Smooth muscle cell of the coronary artery (primary cell): ENCODE measurements around the gene TRAF5. TPM values are rescaled to one million over a fixed set of nuclear protein-coding genes. Genes with fewer than 3 reads are reported as not detected.

Source experiments
- total RNA-seq: library from RNA; depleted of rRNA; stranded (reverse); fragments of >200 nt; gene quantifications from 2 replicates; pipeline ENCODE4 v1.2.3, GENCODE V29; 2014; ENCODE audit warnings: low replicate concordance

TRAF5 gene, protein sequence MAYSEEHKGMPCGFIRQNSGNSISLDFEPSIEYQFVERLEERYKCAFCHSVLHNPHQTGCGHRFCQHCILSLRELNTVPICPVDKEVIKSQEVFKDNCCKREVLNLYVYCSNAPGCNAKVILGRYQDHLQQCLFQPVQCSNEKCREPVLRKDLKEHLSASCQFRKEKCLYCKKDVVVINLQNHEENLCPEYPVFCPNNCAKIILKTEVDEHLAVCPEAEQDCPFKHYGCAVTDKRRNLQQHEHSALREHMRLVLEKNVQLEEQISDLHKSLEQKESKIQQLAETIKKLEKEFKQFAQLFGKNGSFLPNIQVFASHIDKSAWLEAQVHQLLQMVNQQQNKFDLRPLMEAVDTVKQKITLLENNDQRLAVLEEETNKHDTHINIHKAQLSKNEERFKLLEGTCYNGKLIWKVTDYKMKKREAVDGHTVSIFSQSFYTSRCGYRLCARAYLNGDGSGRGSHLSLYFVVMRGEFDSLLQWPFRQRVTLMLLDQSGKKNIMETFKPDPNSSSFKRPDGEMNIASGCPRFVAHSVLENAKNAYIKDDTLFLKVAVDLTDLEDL
- total RNA-seq: 5.0 and 15.3 TPM in 2 replicates

DNA sequence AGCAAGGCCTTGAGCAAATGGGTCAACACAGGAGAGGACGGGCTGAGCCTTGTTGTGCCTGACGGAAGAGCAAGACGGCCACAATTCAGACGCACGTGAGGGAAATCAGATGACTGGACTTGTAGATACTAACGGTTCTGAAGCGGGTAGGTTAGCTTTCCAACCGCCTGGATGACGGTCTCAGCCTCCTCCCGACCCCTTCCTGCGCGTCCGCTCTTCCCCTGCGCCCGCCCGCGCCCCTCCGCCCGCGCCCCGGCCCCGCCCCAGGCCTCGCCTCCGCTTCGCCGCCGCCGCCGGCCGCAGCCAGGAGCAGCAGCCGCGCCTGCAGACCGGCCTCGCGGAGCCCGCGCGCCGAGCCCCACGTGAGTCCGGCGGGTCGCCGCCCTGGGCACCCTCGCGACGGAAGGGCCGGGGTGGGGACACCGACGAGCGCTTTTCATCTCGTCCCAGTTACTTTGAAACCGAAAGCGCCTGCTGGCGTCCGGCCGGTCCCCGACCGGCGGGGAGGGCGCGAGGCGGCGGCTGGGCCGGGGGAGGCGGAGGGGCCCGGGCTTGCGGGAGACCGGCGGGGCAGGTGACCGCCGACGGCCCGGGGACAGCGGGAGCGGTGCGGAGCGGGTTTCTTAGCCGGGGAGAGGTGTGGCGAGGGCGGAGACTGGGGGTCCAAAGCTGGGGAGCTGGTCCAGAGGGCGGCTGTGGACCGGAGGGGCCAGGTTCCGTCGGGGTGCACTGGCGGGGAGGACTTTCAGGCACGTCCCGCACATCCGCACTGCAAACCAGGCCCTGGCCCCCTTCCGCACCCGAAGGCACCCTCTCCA, at the start of gene TRAF5:
Gene TRAF5 (plus strand): TSS at position 306 of the 818 bp plus-strand sequence. CDS start 26,407 bp downstream, outside the sequence.

Other genes with a start within 250 kb of the TRAF5 start
- 0.12 TPM in 1 of 2 replicates, not detected in the other for gene KCNH1, start 192.7 kb upstream of the TRAF5 start, total RNA-seq
- gene RCOR3, start 67.5 kb upstream of the TRAF5 start, total RNA-seq: 10.4 and 14.5 TPM in 2 replicates
- not detected in 2 replicates for gene RD3, start 165.3 kb downstream of the TRAF5 start, total RNA-seq